Gastrocnemius medialis (tissue), 4 donors: Measurements from ENCODE around the gene VASH1. TPM values are rescaled to one million over a fixed set of nuclear protein-coding genes. Genes with fewer than 3 reads are reported as not detected.

Experiments
- ATAC-seq, 2 donors: fragments of 150-250 bp; one replicate each; pipeline ENCODE4 v1.9.1; 2016
- DNase-seq, 2 donors: peaks; one replicate each; pipeline ENCODE4 v3.0.0-alpha.2; 2019
- H3K27ac ChIP-seq, 4 donors: fragments of 200-600 bp; sonication (generic); 1 replicate in 1 of 4; 2 replicates in 3 of 4; pipeline ENCODE4 v1.5.1; 2016 to 2018; ENCODE audit warnings: mild to moderate bottlenecking in 2 of 4, moderate library complexity in 1 of 4
- H3K27me3 ChIP-seq, 3 donors: fragments of 200-600 bp; sonication (generic) in 2 of 3; 1 replicate in 1 of 3; 2 replicates in 2 of 3; pipeline versions ENCODE4 v1.5.1 to v1.6.0; 2016 to 2019; ENCODE audit warnings: mild to moderate bottlenecking in 1 of 3, moderate library complexity in 1 of 3
- H3K36me3 ChIP-seq, 2 donors: fragments of 200-600 bp; sonication (generic) in 1 of 2; one replicate each; pipeline ENCODE4 v1.5.1; 2017 to 2018
- H3K4me1 ChIP-seq, 2 donors: fragments of 200-600 bp; sonication (generic) in 1 of 2; one replicate each; pipeline ENCODE4 v1.5.1; 2016 to 2017; ENCODE audit warnings: mild to moderate bottlenecking in 2 of 2
- H3K4me3 ChIP-seq, 4 donors: fragments of 200-600 bp; sonication (generic) in 3 of 4; 1 replicate in 1 of 4; 2 replicates in 3 of 4; pipeline ENCODE4 v1.5.1; 2016 to 2019; ENCODE audit warnings: mild to moderate bottlenecking in 2 of 4
- H3K9me3 ChIP-seq, 3 donors: fragments of 200-600 bp; sonication (generic) in 2 of 3; 1 replicate in 1 of 3; 2 replicates in 2 of 3; pipeline ENCODE4 v1.5.1; 2016 to 2019
- POLR2A ChIP-seq, 2 donors: fragments of 450-650 bp; IDR thresholded peaks; one replicate each; pipeline ENCODE4 v1.6.1; 2017; ENCODE audit warnings: antibody characterized with exemption in 2 of 2, mild to moderate bottlenecking in 2 of 2, moderate library complexity in 2 of 2
- in situ Hi-C, 4 donors: fragments of 200-750 bp; cut with MboI; loops; one replicate each; pipeline versions ENCODE4 v1.15.0 to v1.8.0; 2017; ENCODE audit warnings: low sequenced_read_pairs in 4 of 4
- intact Hi-C: fragments of 100-400 bp; cut with DNase I; formaldehyde crosslinking; loops from one replicate; pipeline ENCODE4 v1.15.1; 2023; ENCODE audit warnings: low total_unique reads
- total RNA-seq, 4 donors: library from RNA; depleted of rRNA; stranded (reverse); fragments of >200 nt; gene quantifications; one replicate each; pipeline versions ENCODE4 v1.1.0 to v1.2.3, GENCODE V29; 2016
- TF ChIP-seq, protein P1 (sequence below), 5 experiments: fragments of 450-650 bp in 3 of 5; fragments of 200-600 bp in 2 of 5; sonication (generic) in 2 of 5; IDR thresholded peaks in 4 of 5; conservative IDR thresholded peaks in 1 of 5; 1 replicate in 4 of 5; 2 replicates in 1 of 5; pipeline ENCODE4 v1.5.1; 2016 to 2019; ENCODE audit warnings: antibody characterized with exemption in 5 of 5, mild to moderate bottlenecking in 3 of 5, moderate library complexity in 3 of 5

Gene VASH1
- total RNA-seq, 4 donors from 2014 or later: 0.56 to 6.1 (median 1.2) TPM

DNA sequence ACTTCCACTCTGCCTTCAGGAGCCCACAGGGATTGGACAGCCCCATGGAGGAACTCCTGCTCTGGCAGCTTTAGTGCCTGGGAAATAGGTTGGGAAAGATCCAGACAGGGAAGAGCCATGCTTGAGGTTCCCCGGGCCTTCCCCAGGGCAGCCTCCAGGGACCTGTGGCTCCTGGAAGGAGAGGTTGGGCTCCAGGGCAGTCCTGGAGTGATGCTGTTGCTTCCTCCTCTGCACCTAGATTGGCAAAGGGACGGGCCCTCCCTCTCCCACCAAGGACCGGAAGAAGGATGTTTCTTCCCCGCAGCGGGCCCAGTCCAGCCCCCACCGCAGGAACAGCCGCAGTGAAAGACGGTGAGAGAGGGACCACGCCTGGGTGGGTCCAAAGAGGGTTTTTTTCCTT lies 16.5 kb downstream of the VASH1 start:
- Histone ChIP-seq H3K9me3 (no peaks in the 10 kb centered on the region), H3K36me3 (peaks cover 0 to 8% of the 10 kb centered on the region in 2 donors), H3K4me1 (peaks cover 6 to 13% of the 10 kb centered on the region in 2 donors), H3K27ac (no peak overlapping the region), H3K4me3 (no peak overlapping the region), H3K27me3 (peaks cover 0 to 2% (median 0%) of the 10 kb centered on the region in 3 donors)
- in situ Hi-C loops: no loop called here
- ATAC-seq (no peak), DNase-seq (no peak)
- intact Hi-C loops: no loop called here
- TF ChIP-seq, protein P1, sequence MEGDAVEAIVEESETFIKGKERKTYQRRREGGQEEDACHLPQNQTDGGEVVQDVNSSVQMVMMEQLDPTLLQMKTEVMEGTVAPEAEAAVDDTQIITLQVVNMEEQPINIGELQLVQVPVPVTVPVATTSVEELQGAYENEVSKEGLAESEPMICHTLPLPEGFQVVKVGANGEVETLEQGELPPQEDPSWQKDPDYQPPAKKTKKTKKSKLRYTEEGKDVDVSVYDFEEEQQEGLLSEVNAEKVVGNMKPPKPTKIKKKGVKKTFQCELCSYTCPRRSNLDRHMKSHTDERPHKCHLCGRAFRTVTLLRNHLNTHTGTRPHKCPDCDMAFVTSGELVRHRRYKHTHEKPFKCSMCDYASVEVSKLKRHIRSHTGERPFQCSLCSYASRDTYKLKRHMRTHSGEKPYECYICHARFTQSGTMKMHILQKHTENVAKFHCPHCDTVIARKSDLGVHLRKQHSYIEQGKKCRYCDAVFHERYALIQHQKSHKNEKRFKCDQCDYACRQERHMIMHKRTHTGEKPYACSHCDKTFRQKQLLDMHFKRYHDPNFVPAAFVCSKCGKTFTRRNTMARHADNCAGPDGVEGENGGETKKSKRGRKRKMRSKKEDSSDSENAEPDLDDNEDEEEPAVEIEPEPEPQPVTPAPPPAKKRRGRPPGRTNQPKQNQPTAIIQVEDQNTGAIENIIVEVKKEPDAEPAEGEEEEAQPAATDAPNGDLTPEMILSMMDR (IDR thresholded peaks at IDR 0.05 in 4 of 5, conservative IDR thresholded peaks at IDR 0.05 in 1 of 5): no peak
- TF ChIP-seq POLR2A (IDR thresholded peaks at IDR 0.05): no peak

DNA sequence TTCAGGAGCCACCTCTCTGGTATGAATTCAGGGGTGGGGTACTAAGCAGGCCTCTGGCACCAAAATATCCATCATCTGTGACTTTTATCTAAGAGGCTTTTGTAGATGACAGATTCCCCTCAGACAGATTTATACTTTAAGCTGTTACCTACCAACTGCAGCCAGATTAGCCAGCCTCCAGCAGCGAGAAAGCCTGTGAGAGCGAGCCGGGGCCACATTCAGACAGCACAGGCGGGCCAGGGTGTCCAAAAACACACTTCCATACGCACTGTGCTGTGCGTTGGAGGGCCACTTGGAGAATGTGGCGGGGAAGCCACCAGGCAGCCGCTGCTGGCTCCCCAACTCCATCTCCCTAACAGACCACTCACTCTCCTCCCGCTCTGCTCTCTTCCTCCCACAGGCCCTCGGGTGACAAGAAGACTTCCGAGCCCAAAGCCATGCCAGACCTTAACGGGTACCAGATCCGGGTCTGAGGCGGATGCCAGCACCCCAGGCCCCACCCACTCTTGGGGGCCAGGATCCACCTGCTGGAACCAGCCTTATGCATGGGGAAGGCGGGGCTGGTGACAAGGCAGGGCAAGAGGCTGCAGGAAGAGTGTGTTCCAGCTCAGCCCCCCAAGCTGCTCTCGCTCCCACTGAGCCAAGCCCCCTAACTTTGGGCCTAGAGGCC lies 17.4 kb downstream of the VASH1 start:
- Histone ChIP-seq H3K36me3 (peaks cover 0 to 8% of the 10 kb centered on the region in 2 donors), H3K9me3 (no peaks in the 10 kb centered on the region), H3K4me1 (peaks cover 6 to 9% of the 10 kb centered on the region in 2 donors), H3K4me3 (no peak overlapping the region), H3K27ac (no peak overlapping the region), H3K27me3 (no peaks in the 10 kb centered on the region)
- ATAC-seq (no peak), DNase-seq (no peak)
- in situ Hi-C loops (no loop called here), intact Hi-C loops (no loop called here)
- TF ChIP-seq, protein P1 (IDR thresholded peaks at IDR 0.05 in 4 of 5, conservative IDR thresholded peaks at IDR 0.05 in 1 of 5): no peak
- no peak for TF ChIP-seq POLR2A (IDR thresholded peaks at IDR 0.05)

GRCh38 chr14:76779221-76780057 lies 18.2 kb downstream of the VASH1 start:
- peaks cover 0 to 8% of the 10 kb centered on the region in 2 donors for H3K36me3 ChIP-seq

GRCh38 chr14:76780058-76780345 lies 18.7 kb downstream of the VASH1 start:
- H3K9me3 ChIP-seq: no peaks in the 10 kb centered on the region
- in situ Hi-C loops: loop anchor here in 3 of 4 donors (5.0 to 10.0 kb wide), 2 partner anchors 65 to 68 kb away; no protein-coding TSS in a partner anchor
- TF ChIP-seq, protein P1 (IDR thresholded peaks at IDR 0.05 in 4 of 5, conservative IDR thresholded peaks at IDR 0.05 in 1 of 5): no peak
- TF ChIP-seq POLR2A (IDR thresholded peaks at IDR 0.05): no peak
- H3K4me1 ChIP-seq: peaks cover 6 to 15% of the 10 kb centered on the region in 2 donors
- ATAC-seq: no peak
- DNase-seq: no peak
- peaks cover 0 to 8% of the 10 kb centered on the region in 2 donors for H3K36me3 ChIP-seq
- no peaks in the 10 kb centered on the region for H3K27me3 ChIP-seq
- H3K27ac ChIP-seq: no peak overlapping the region
- no peak overlapping the region for H3K4me3 ChIP-seq
- intact Hi-C loops: no loop called here

More at GRCh38 chr14:76779221-76780057, 18.2 kb downstream of the VASH1 start:
- no peak for DNase-seq
- in situ Hi-C loops: loop anchor here in 3 of 4 donors (5.0 to 10.0 kb wide), 2 partner anchors 65 to 67 kb away; no protein-coding TSS in a partner anchor
- no peak for TF ChIP-seq POLR2A (IDR thresholded peaks at IDR 0.05)
- TF ChIP-seq, protein P1 (IDR thresholded peaks at IDR 0.05 in 4 of 5, conservative IDR thresholded peaks at IDR 0.05 in 1 of 5): no peak
- no peak overlapping the region for H3K27ac ChIP-seq
- no peaks in the 10 kb centered on the region for H3K9me3 ChIP-seq
- H3K4me3 ChIP-seq: no peak overlapping the region
- no peak for ATAC-seq
- no peaks in the 10 kb centered on the region for H3K27me3 ChIP-seq
- intact Hi-C loops: no loop called here
- peaks cover 6 to 12% of the 10 kb centered on the region in 2 donors for H3K4me1 ChIP-seq
